Activated CD8-positive, alpha-beta memory T cell treated with anti-CD3 and anti-CD28 coated beads, Interleukin-2, amount 10 ng/mL, durations not matched to agents 7 days and 5 days (primary cell): Measurements from ENCODE around the gene RHPN2. TPM values are rescaled to one million over a fixed set of nuclear protein-coding genes. Genes with fewer than 3 reads are reported as not detected.

Experiments used
- ATAC-seq: fragments of 150-1000 bp; cut with Tn5 transposase; one replicate; pipeline ENCODE4 v1.10.0; 2021; ENCODE audit warnings: moderate library complexity
- CTCF ChIA-PET: fragments of 350-600 bp; sonication (Branson Sonifier 250); formaldehyde crosslinking; loops from one replicate; lab custom pipeline; 2021; ENCODE audit warnings: antibody characterized with exemption; lab: Charles Lee
- DNase-seq: peaks from one replicate; pipeline ENCODE4 v3.0.0-alpha.2; 2020
- H3K27ac Mint-ChIP-seq: one replicate; pipeline ENCODE4 v1.8.0; 2021; ENCODE audit warnings: mild to moderate bottlenecking, mixed read lengths
- H3K27me3 Mint-ChIP-seq: one replicate; pipeline ENCODE4 v1.8.0; 2021; ENCODE audit warnings: mixed read lengths
- H3K36me3 Mint-ChIP-seq: one replicate; pipeline ENCODE4 v1.8.0; 2021; ENCODE audit warnings: mild to moderate bottlenecking, mixed read lengths
- H3K4me1 Mint-ChIP-seq: one replicate; pipeline ENCODE4 v1.8.0; 2021; ENCODE audit warnings: mixed read lengths
- H3K4me3 Mint-ChIP-seq: one replicate; pipeline ENCODE4 v1.8.0; 2021; ENCODE audit warnings: mild to moderate bottlenecking, moderate library complexity, mixed read lengths
- H3K9me3 Mint-ChIP-seq: one replicate; pipeline ENCODE4 v1.8.0; 2022; ENCODE audit warnings: low read depth, mixed read lengths
- total RNA-seq, 2 experiments: library from RNA; stranded (reverse); gene quantifications; one replicate each; pipeline ENCODE4 v1.2.3, GENCODE V29; 2021

The RHPN2 gene
- total RNA-seq = 1 to 10 TPM; 1.3 to 2.4 TPM

GRCh38 chr19:33064792-33065550 lies at the start of gene RHPN2:
Gene RHPN2 (minus strand): TSS chr19:33064888. CDS start chr19:33064852, 36 bp downstream.
- Mint-ChIP-seq H3K27me3 (peaks cover 30% of the 10 kb centered on the region), H3K4me1 (peaks cover 4% of the 10 kb centered on the region), H3K36me3 (no peaks in the 10 kb centered on the region), H3K27ac (no peak within 1 kb of the TSS), H3K4me3 (peak within 1 kb of the TSS; percentile 46), H3K9me3 (no peaks in the 10 kb centered on the region)
- DNase-seq (peak; percentile 65), ATAC-seq (peak; percentile 93)
- CTCF ChIA-PET = interaction anchor here (0.7 kb wide), 1 partner anchor 21 kb away, joined by 3 read pairs; no protein-coding TSS in a partner anchor

DNA sequence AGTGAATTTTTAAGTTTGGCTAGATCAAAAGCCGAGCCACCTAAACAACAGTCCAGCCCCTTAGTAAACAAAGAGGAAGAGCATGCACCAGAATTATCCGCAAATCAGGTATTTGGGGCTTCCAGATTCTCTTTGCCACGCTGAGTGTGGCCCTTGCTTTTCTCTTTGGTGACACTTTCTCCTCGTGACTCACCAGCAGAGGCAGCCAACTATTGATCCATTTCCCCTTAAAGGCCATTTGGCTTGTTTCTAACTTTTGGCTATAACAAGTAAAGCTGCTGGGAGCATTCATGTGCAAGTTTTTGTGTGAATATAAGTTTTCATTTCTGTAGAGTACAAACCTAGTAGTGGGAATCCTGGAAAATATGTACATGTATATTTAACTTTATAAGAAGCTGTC lies 49.6 kb upstream of the RHPN2 start:
- CTCF ChIA-PET = interaction anchor here (1.7 kb wide), 1 partner anchor 138 kb away, joined by 4 read pairs; no protein-coding TSS in a partner anchor
- Mint-ChIP-seq H3K9me3 (no peaks in the 10 kb centered on the region), H3K4me1 (no peaks in the 10 kb centered on the region), H3K4me3 (no peak overlapping the region), H3K36me3 (peaks cover 42% of the 10 kb centered on the region), H3K27ac (no peak overlapping the region), H3K27me3 (no peaks in the 10 kb centered on the region)
- ATAC-seq (no peak), DNase-seq (no peak)

- Mint-ChIP-seq H3K36me3 (peaks cover 38% of the 10 kb centered on the region), H3K27me3 (no peaks in the 10 kb centered on the region), H3K27ac (no peak overlapping the region), H3K4me1 (no peaks in the 10 kb centered on the region), H3K4me3 (no peak overlapping the region), H3K9me3 (no peaks in the 10 kb centered on the region)
- ATAC-seq (no peak), DNase-seq (no peak)
- CTCF ChIA-PET = no interaction called here
These were observed 46.9 kb upstream of the RHPN2 start for GRCh38 chr19:33111587-33111986.

DNA sequence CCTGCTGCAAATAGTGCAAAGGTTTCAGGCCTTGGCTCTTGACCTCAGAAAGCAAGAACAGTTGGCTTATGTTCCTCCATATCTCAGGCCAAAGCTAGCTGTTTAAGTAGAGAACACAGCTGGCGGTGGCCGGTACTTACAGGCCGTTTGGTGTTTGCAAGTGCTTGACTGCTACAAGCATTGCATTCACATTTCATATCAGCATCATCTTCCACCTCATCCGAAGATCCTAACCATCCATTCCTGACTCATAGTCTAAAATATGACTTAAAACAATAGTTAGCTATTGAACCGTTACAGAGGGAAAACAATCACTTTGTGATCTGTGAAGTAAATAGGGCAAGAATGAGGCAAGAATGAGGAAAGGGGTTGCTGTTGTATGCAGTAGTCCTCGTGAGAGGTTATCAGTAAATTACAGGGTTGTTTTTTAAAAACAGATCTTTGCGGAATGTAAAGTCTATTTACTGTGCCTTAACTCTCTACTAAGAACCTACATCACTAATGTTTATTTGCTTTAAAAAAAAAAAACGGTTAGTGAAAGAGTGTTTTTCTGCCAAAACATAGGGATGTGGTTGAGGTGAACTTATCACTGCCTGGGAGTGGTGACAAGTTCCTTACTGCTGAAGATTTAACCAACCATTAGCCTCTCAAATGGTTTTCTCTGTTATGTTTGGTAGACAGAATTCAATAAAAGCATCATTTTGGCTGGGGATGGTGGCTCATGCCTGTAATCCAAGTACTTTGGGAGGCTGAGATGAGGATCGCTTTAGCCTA lies 45.6 kb upstream of the RHPN2 start:
- no peaks in the 10 kb centered on the region for H3K27me3 Mint-ChIP-seq
- H3K4me1 Mint-ChIP-seq = no peaks in the 10 kb centered on the region
- ATAC-seq = no peak
- peaks cover 37% of the 10 kb centered on the region for H3K36me3 Mint-ChIP-seq
- H3K4me3 Mint-ChIP-seq = no peak overlapping the region
- H3K27ac Mint-ChIP-seq = no peak overlapping the region
- CTCF ChIA-PET = interaction anchor here (1.5 kb wide), 1 partner anchor 15 kb away, joined by 3 read pairs; no protein-coding TSS in a partner anchor
- H3K9me3 Mint-ChIP-seq = no peaks in the 10 kb centered on the region
- DNase-seq = no peak

DNA sequence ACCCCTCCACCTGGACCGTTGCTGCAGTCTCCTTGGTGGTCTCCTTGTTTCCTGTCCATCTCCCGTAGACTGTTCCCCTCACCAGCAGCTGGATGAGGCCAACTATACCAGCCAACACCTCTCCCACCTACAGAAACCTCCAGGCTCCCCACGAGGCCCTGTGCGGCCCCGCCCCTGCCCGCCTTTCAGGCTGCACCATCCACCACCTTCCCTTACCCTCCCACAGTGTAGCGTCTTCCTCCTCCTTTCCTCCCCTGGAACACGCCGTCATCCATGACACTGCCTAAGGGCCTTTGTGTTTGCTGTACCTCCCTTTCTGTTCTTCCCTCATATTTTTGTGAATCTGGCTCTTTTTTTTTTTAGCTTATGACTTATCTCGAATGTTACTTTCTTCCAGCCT lies 43.5 kb upstream of the RHPN2 start:
- ATAC-seq (no peak), DNase-seq (no peak)
- Mint-ChIP-seq H3K36me3 (peaks cover 32% of the 10 kb centered on the region), H3K27ac (no peak overlapping the region), H3K27me3 (no peaks in the 10 kb centered on the region), H3K9me3 (no peaks in the 10 kb centered on the region), H3K4me3 (no peak overlapping the region), H3K4me1 (no peaks in the 10 kb centered on the region)
- CTCF ChIA-PET = no interaction called here

DNA sequence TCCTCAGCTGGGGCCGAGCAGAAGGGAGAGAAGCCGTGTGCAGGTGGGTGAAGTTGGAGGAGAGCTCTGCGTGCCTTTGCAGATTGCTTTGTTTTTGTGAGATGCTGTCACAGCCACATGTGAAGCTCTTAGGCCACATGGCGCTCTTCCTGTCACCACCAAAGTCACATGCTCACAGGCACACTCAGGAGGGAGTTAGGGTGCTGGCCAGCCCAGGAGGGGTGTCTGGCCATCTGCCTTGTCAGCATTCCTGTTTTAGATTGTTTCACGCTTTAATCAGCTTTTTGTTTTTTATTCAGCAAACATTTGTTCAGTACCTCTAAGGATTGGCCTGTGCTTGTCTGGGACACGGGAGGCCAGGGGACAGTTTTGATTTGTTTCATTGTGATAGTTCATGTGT lies 38.2 kb upstream of the RHPN2 start:
- Mint-ChIP-seq H3K4me1 (no peaks in the 10 kb centered on the region), H3K36me3 (peaks cover 33% of the 10 kb centered on the region), H3K4me3 (no peak overlapping the region), H3K27me3 (no peaks in the 10 kb centered on the region), H3K9me3 (no peaks in the 10 kb centered on the region), H3K27ac (no peak overlapping the region)
- ATAC-seq (no peak), DNase-seq (no peak)
- CTCF ChIA-PET = interaction anchor here (2.0 kb wide), 1 partner anchor 23 kb away, joined by 4 read pairs; no protein-coding TSS in a partner anchor

DNA sequence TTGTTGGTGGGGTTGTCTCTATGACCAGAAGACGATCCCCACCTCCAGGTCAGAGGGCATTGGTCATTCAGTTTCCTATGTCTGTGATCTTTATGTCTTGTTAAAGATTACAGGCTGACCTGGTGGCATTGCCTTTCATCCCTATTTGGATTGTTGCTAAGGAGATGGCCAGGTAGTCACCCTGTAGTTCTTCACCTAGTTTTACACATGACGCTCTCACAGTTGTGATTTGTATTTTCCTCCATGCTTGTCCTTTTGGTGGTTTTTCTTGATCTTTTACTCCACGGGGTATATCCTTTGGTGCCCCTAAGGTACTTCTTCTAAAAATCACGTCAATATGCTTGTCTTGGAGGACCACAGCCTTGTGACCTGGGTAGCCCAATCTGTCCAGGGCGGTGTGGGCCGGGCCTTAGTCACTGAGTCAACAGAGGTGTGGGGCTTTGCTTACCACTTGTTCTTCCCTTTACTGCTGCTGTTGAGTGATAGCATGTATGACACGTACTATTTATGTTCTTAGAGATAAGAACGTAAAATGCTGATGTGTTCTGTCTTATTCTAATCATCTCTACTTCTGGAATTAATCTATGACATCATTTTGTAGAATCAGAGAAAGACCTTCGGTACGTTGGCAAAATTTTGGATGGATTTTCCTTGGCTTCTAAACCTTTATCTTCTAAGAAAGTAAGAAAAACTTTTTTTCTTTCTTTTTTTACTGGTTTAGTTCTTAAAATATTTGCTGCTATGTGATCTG lies 36.4 kb upstream of the RHPN2 start:
- H3K9me3 Mint-ChIP-seq = no peaks in the 10 kb centered on the region
- ATAC-seq = no peak
- no peak for DNase-seq
- H3K4me3 Mint-ChIP-seq = no peak overlapping the region
- no peaks in the 10 kb centered on the region for H3K27me3 Mint-ChIP-seq
- no peaks in the 10 kb centered on the region for H3K4me1 Mint-ChIP-seq
- peaks cover 32% of the 10 kb centered on the region for H3K36me3 Mint-ChIP-seq
- peak overlapping the region; percentile 46 for H3K27ac Mint-ChIP-seq
- CTCF ChIA-PET = no interaction called here

DNA sequence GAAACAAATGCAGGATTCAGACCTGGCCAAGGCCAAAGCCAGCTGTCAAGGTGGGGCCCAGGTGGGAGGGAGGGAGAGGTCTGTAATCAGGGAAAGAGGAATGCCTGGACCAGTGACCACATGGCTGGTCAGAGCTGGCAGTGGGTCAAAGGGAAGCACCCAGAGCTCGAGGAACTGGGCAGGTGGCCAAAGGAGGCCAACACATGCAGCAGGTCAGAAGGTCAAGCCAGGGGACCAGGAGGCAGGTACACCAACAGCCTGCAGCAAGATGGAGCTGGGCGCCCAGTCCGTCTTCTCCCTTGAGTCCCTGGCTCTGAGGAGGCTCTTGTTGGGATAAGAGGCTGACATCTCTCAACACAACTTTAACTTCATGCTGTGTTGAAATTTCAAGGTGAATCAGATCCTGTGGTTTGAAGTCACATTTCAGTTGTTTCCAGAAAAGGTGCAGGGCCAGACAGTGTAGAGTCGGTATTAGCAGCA lies 33.4 kb upstream of the RHPN2 start:
- Mint-ChIP-seq H3K9me3 (no peaks in the 10 kb centered on the region), H3K36me3 (peaks cover 51% of the 10 kb centered on the region), H3K27me3 (no peaks in the 10 kb centered on the region), H3K27ac (no peak overlapping the region), H3K4me1 (no peaks in the 10 kb centered on the region), H3K4me3 (no peak overlapping the region)
- DNase-seq = no peak
- CTCF ChIA-PET = no interaction called here
- ATAC-seq = no peak

- Mint-ChIP-seq H3K27me3 (no peaks in the 10 kb centered on the region), H3K36me3 (peaks cover 42% of the 10 kb centered on the region), H3K27ac (no peak overlapping the region), H3K9me3 (no peaks in the 10 kb centered on the region), H3K4me3 (no peak overlapping the region), H3K4me1 (no peaks in the 10 kb centered on the region)
- ATAC-seq = no peak
- CTCF ChIA-PET = interaction anchor here (1.1 kb wide), 1 partner anchor 120 kb away, joined by 3 read pairs; no protein-coding TSS in a partner anchor
- no peak for DNase-seq
These were observed 31.3 kb upstream of the RHPN2 start for GRCh38 chr19:33096005-33096404.

DNA sequence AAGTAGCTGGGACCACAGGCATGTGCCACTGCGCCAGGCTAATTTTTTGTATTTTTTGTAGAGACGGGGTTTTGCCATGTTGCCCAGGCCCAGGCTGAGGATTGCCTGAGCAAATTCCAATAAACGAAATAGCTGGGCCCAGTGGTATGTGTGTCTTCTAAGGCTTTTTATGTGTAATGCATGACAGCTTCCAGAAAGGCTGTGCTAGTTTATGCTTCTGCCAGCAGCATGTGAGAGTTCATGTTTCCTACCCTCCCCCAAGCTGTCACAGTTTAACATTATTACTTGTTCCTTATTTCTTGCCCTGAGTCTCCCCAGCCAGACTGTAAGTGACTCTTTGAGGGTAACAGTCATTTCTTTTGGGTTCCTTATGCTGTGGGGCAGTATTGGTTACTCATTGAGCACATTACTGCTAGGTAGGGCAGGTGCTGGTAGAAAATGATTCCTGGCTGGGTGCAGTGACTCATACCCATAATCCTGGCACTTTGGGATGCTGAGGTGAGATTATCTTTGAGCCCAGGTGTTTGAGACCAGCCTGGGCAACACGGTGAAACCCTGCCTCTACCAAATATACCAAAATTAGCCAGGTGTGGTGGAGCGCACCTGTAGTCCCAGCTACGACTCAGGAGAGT lies 29.9 kb upstream of the RHPN2 start:
- CTCF ChIA-PET = no interaction called here
- H3K36me3 Mint-ChIP-seq = peaks cover 51% of the 10 kb centered on the region
- no peak overlapping the region for H3K4me3 Mint-ChIP-seq
- H3K27me3 Mint-ChIP-seq = no peaks in the 10 kb centered on the region
- H3K27ac Mint-ChIP-seq = no peak overlapping the region
- ATAC-seq = no peak
- H3K9me3 Mint-ChIP-seq = no peaks in the 10 kb centered on the region
- no peak for DNase-seq
- H3K4me1 Mint-ChIP-seq = peaks cover 3% of the 10 kb centered on the region

DNA sequence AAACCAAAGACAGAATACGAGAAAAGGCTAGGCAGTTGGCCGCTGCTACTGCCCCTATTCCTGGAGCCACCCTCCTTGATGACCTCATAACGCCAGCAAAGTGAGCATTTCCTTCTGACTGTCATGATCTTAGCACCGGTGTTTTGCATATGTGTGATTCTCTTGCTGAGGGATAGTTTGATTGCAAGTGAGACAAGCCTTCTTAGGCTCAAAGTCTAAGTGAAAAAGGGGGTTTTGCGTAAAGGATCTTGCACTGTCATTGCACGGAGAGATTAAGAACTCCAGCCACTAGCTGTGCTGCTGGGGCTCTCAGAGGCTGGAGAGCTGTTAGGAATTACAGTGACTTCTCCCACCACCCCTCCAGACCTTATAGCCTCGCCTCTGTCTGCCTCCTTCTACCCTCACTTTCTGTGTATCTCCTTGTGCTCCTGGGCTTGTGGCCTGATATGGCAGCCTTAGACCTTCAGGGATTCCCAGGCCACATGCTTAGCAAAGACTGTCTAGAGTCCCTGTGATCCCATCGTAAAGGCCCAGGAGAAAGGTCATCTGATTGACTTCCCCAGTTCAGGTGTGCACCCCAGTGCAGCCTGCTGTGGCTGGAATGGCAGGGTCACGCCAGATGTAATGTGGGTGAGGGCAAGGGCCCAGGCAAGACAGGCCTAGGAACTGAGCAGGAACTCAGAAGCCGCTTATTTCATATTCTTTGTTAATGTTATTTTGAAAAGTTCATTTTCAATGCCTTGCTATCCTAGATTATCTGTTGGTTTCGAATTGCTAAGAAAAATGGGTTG lies 28.9 kb upstream of the RHPN2 start:
- no peak for DNase-seq
- CTCF ChIA-PET = no interaction called here
- Mint-ChIP-seq H3K4me3 (no peak overlapping the region), H3K27me3 (no peaks in the 10 kb centered on the region), H3K27ac (no peak overlapping the region), H3K4me1 (peaks cover 3% of the 10 kb centered on the region), H3K36me3 (peaks cover 52% of the 10 kb centered on the region), H3K9me3 (no peaks in the 10 kb centered on the region)
- no peak for ATAC-seq

DNA sequence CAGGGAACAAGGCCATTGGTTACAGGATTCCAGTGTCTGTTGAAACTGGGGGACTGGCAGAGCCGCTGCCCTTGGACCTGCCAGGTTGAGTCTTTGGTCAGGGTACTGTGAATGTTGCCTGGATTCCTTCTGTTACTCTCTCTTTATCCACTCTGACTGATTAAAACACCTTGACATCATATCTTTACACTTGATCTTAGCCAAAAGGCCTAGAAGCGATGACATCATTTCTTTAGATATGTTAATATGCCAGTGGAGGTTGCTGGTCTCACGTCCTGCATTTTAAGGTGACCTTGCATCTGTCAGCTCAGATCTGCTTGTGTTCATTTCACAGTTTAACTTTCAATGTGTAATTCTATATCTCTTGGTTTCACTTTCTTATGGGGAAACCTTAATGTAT lies 25.5 kb upstream of the RHPN2 start:
- no peak for ATAC-seq
- Mint-ChIP-seq H3K9me3 (no peaks in the 10 kb centered on the region), H3K27me3 (no peaks in the 10 kb centered on the region), H3K4me3 (no peak overlapping the region), H3K27ac (no peak overlapping the region), H3K4me1 (peaks cover 3% of the 10 kb centered on the region), H3K36me3 (peaks cover 32% of the 10 kb centered on the region)
- CTCF ChIA-PET = no interaction called here
- DNase-seq = no peak
